LNCAP (cell line): ENCODE results near the gene CACNB1.

ENCODE experiments used
- TF ChIP-seq, protein P1 (sequence below): fragments of 450-650 bp; IDR thresholded peaks from 2 replicates; pipeline ENCODE4 v1.5.1; 2017; ENCODE audit warnings: mild to moderate bottlenecking

Gene CACNB1

GRCh38 chr17:39141294-39141693 is 56.2 kb downstream of the CACNB1 start:
- TF ChIP-seq, protein P1, sequence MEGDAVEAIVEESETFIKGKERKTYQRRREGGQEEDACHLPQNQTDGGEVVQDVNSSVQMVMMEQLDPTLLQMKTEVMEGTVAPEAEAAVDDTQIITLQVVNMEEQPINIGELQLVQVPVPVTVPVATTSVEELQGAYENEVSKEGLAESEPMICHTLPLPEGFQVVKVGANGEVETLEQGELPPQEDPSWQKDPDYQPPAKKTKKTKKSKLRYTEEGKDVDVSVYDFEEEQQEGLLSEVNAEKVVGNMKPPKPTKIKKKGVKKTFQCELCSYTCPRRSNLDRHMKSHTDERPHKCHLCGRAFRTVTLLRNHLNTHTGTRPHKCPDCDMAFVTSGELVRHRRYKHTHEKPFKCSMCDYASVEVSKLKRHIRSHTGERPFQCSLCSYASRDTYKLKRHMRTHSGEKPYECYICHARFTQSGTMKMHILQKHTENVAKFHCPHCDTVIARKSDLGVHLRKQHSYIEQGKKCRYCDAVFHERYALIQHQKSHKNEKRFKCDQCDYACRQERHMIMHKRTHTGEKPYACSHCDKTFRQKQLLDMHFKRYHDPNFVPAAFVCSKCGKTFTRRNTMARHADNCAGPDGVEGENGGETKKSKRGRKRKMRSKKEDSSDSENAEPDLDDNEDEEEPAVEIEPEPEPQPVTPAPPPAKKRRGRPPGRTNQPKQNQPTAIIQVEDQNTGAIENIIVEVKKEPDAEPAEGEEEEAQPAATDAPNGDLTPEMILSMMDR = no peak

DNA sequence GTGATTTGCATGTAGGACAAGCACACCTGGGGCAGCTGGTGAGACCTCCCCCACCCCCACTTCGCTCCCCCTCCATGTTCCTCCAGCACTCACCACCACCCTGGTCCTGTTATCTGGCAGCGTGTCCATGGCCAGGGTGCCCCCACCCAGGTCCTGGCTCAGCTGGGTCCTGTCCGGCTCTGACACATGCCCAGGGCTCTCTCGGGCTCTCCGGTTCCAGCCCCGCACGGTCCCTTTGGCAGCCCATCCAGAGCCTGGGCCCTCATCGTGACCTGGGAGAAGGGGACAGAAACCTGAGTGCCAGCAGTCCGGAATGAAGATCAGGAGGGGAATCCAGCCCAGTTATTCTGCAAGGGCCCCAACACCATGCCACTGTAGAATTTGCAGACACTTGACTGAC is 57.9 kb downstream of the CACNB1 start:
- TF ChIP-seq, protein P1 = no peak

GRCh38 chr17:39139161-39139511 is 58.3 kb downstream of the CACNB1 start:
- TF ChIP-seq, protein P1 = no peak

GRCh38 chr17:39138431-39139160 is 58.9 kb downstream of the CACNB1 start:
- TF ChIP-seq, protein P1 = no peak

DNA sequence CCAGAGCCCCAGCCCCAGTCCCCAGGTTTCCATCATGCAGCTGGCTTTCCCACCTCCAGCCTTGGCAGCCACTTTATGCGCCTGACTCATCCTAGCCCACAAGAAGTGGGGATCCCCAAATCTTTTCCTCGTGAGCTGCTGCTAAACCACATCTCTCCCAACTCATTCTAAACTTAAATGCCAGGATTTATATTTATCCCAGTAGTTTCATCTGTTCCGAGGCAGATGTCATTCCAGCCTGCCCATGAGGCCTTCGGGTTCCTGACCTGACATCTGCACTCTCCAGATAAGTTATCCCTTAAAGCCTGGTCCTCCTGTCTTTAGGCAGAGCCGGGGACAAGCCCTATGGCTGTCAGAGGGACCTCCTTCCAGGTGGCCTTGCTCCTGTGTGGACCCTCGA is 62.6 kb downstream of the CACNB1 start:
- TF ChIP-seq, protein P1 = no peak

DNA sequence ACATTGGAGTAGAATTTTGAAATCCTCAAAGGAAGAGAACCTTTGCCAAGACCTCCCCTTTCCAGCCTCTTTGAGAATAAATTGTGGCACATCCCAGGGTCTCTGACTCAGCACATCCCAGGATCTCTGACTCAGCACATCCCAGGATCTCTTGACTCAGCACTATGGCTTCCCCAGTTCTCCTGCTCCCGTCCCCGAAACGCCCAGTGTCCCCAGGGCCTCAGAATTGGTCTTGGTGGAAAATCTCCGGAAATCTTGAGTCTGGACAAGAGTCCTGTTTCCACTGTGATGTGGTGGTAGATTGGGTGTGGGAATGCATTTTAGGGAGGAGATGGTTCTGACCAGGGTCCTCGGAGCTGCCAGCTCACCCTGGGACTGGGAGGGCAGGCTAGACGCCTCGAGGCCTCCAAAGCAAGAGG is 65.3 kb downstream of the CACNB1 start:
- TF ChIP-seq, protein P1 = no peak

DNA sequence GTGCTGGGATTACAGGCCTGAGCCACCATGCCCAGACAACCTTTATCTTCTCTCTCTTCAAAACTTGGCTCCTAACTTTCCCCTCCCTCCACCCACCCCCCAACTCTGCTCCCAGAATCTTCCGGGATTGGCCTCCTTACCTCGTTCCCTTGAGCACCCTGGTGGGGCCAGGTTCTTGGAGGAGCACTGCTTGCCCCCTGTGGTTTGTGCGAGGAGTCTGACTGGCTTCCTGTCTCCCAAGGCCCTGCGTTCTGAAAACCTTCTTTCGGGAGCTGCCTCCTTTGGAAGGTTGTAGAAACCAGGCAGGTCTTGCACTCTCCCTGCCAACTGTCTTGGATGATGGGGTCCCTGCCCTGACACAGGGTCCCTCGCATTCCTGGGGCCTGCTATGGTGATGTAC is 65.9 kb downstream of the CACNB1 start:
- TF ChIP-seq, protein P1 = no peak

DNA sequence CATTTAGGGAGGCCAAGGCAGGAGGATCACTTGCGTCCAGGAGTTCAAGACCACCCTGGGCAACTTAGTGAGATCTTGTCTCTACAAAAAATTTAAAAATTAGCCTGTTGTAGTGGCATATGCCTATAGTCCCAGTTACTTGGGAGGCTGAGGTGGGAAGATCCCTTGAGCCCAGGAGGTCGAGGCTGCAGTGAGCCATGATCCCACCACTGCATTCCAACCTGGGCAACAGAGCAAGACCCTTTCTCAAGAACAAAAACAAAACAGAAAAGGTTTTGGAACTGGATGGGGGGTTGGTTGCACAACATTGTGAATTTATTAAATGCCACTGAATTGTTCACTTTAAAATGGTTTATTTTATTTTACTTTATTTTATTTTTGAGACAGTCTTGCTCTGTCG is 67.3 kb downstream of the CACNB1 start:
- TF ChIP-seq, protein P1 = no peak
